ENCODE data around the gene SUGCT.

The SUGCT gene

DNA sequence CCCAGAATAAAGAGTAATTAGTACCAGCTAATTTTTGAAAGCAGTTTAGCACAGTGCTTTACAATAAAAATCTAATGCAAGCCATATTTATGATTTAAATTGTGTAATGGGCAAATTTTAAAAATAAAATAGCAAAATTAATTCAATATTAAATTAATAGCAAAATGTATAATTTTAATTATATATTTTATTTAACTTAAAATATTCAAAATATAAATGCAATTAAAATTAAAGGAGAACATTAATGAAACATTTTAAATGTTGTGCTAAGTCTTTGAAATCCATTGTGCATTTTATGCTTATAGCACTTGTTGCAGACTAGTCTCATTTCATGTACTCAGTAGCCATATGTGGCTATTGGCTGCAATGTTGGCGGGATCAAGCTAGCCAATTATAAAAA, 367.6 kb downstream of the SUGCT start:
- DNase-seq (ENCODE audit: low read depth in 1 of 2, low spot score in 1 of 2) = no peak
- TF ChIP-seq JUND (IDR thresholded peaks at IDR 0.05; ENCODE audit: low read depth) = no peak
- in situ Hi-C loops (cut with HindIII; ENCODE audit: low pct_unique_long_range_greater_than_20kb, low sequenced_read_pairs) = no loop called here

DNA sequence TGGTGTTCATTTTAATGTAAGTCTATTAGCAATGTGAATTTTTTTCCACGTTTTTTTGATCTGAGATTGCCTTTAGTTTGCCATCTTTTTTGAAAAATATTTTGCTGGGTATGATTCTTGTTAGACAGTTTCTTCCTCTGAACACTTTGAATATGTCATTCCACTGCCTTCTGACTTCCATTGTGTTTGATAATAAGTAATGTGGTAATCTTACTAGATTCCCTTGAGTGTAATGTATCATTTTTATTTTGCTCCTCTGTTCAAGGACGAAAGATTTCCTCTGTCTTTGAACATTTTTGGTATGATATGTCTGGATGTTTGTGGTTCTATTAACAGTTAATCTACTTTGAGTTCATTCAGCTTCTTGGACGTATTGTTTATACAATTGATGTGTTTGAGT, 371.4 kb downstream of the SUGCT start:
- in situ Hi-C loops (cut with HindIII; ENCODE audit: low pct_unique_long_range_greater_than_20kb, low sequenced_read_pairs) = no loop called here
- no peak for DNase-seq (ENCODE audit: low read depth in 1 of 2, low spot score in 1 of 2)

DNA sequence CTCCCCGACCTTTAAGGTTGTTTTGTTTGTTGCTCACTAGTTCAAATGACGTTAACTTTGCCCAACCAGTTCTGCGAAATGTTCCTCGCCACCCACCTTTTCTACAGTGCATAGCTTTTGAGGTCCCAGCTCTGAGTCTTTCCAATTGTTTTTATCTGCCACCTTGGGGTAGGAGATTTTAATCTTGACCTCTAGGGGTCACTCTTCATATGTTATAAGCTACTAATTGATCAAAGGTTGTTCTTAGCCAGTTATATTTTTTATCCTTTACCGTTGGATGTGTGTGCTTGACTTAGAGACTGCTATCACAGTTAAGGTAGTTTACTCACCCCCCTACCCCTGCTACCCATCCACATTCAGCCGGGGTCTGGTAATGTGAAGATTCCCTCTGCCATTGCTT, 372.4 kb downstream of the SUGCT start:
- in situ Hi-C loops (cut with HindIII; ENCODE audit: low pct_unique_long_range_greater_than_20kb, low sequenced_read_pairs) = no loop called here
- no peak for TF ChIP-seq JUND (IDR thresholded peaks at IDR 0.05; ENCODE audit: low read depth)
- no peak for DNase-seq (ENCODE audit: low read depth in 1 of 2, low spot score in 1 of 2)

More for the DNA sequence above, 371.4 kb downstream of the SUGCT start:
- no peak for TF ChIP-seq JUND (IDR thresholded peaks at IDR 0.05; ENCODE audit: low read depth)

DNA sequence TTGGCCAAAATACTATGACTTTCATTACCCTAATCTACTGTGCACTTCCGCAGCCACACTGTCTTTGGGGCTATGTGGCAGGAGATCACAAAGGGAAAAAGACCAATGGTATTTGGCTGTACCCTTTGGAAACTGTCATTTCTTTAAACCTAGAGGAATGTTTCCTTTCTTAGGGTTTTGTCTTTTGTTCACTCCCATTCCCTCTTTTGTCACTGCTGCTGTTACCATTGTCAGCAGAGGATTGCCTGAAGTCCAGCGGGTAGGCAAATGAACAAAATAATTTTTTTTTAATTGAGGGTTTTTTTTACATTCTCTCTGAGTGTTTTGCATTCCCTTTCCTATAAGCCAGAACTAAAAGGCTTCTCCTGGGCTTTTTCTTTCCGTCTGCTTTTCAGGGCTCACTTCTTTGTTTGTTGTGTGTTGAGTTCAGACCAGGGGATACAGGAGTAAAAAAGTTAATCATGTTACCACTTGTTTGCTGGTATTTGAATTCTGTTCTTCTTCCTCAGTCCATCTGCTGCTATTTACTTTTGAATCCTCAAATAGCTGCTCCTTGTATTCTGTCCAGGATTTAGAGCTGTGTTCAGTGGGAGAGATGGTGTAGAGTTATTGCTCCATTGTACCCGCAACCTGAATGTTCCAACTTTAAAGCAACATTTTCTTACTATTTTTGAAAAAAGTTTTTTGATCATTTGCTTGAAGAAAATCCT, 374.6 kb downstream of the SUGCT start:
- in situ Hi-C loops (cut with HindIII; ENCODE audit: low pct_unique_long_range_greater_than_20kb, low sequenced_read_pairs) = no loop called here
- TF ChIP-seq JUND (IDR thresholded peaks at IDR 0.05; ENCODE audit: low read depth) = no peak
- DNase-seq (ENCODE audit: low read depth in 1 of 2, low spot score in 1 of 2) = no peak

DNA sequence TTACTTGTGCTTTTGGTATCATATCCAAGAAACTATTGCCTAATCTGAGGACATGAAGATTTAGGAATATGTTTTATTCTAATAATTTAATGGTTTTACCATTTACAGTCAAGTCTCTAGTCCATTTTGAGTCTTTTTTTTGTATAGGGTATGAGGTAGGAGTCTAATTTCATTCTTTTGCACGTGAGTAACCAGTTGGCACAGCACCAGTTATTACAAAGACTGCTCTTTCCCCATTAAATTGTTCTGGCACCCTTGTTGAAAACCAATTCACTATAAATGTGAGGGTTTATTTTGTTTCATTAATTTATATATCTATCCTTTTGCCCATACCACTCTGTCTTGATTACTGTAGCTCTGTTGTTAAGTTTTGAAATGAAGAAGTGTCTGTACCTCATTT, 381.6 kb downstream of the SUGCT start:
- in situ Hi-C loops (cut with HindIII; ENCODE audit: low pct_unique_long_range_greater_than_20kb, low sequenced_read_pairs) = no loop called here

DNA sequence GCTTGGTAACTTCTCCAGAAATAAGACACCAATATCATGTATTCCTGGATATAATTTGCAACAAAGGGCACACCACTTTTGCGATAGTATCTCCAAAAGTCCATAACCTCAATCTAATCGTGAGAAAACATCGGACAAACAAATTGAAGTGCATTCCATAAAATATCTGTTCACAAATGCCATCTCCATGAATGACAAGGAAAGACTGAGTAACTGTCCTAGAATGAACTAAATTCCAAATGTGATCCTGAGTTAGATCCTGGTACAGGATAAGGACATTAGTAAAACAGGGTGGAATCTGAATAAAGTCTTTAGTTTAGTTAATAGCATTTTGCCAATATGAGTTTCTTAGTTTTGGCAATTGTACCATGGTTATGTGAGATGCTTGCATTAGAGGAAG, 384.2 kb downstream of the SUGCT start:
- DNase-seq (ENCODE audit: low read depth in 1 of 2, low spot score in 1 of 2) = no peak
- no peak for TF ChIP-seq JUND (IDR thresholded peaks at IDR 0.05; ENCODE audit: low read depth)
- in situ Hi-C loops (cut with HindIII; ENCODE audit: low pct_unique_long_range_greater_than_20kb, low sequenced_read_pairs) = no loop called here

More for the DNA sequence above, 381.6 kb downstream of the SUGCT start:
- no peak for DNase-seq (ENCODE audit: low read depth in 1 of 2, low spot score in 1 of 2)
- no peak for TF ChIP-seq JUND (IDR thresholded peaks at IDR 0.05; ENCODE audit: low read depth)

DNA sequence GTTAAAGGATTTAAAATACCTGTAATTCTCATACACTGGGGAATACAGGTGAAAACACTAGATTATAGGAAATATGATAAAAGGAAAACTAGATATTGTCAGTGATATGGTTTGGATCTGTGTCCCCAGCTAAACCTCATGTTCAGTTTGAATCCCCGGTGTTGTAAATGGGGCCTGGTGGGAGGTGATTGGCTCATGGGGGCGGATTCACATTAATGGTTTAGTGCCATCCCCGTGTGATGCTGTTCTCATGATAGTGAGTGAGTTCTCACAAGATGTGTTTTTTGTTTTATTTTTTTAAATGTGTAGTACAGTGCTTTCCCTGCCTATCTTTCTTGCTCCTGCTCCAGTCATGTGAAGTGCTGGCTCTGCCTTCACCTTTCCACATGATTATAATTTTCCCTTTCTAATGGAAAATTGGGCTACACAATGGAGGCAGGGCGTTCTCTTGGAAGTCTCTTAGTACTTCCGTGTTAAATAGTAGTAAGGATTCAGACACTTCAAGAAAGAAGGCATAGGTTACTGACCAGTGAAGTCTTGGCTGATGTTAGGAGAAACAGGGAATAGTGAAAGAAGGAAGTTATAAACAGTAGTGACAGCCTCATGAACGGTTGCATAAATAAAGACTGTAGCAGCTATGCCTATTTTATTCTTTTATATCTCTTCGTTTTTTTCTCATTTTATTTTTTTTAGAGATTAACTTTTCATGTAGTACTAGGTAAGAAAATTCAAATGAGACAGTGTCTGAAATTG, 386.4 kb downstream of the SUGCT start:
- TF ChIP-seq JUND (IDR thresholded peaks at IDR 0.05; ENCODE audit: low read depth) = no peak
- in situ Hi-C loops (cut with HindIII; ENCODE audit: low pct_unique_long_range_greater_than_20kb, low sequenced_read_pairs) = no loop called here
- no peak for DNase-seq (ENCODE audit: low read depth in 1 of 2, low spot score in 1 of 2)

DNA sequence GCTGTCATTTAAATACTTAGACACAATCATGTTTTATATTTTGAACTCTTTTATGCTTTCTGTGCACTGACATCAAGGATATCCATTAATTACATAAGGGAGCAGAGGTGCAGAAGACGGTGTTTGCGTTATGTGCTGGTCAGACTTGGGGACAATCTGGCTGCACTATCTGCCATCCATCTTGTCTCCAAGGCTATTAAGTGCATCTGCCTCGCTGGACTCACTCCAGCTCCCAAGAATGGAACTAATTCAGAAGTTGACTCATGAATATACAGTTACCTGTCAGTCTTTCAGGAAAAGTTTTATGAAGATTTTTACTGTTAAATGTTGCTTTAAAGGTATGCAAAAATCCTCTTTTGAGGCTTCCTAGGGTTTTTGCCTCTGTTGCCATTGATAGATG, 391.0 kb downstream of the SUGCT start:
- no peak for TF ChIP-seq JUND (IDR thresholded peaks at IDR 0.05; ENCODE audit: low read depth)
- in situ Hi-C loops (cut with HindIII; ENCODE audit: low pct_unique_long_range_greater_than_20kb, low sequenced_read_pairs) = no loop called here
- no peak for DNase-seq (ENCODE audit: low read depth in 1 of 2, low spot score in 1 of 2)

DNA sequence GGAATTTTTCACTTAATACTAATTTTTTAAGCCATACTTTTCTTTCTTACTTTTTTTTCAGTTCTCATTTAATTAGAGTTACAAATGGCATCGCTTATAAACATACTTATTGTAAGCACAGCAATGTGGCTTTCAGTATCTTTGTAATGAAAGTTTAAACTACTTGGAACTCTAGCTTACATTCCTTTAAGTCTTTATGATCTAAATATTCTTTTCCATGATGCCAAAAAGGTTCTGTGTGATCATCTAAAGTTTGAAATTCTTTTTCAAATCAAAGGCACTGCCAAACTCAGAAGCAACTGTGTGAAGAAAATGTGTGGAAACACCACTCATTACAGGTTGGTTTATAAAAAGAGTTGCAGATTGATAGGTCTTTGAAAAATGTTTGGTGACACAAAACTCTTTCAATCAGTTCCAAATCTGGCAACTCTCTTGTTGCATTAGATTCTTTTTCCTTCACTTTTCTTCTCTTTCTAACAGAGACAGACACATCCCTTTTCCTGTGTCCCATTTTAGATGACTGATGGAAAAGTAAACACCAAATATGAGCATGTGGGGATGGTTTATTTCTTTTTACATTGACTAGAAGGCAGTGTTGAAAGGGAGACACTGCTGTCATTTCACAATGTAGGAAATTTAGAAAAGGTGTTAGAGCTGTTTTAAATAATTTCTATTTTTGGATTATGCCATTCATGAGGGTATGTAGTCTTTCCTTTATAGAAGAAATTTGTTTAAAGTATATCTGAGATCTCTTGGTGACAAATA, 392.3 kb downstream of the SUGCT start:
- TF ChIP-seq JUND (IDR thresholded peaks at IDR 0.05; ENCODE audit: low read depth) = no peak
- no peak for DNase-seq (ENCODE audit: low read depth in 1 of 2, low spot score in 1 of 2)
- in situ Hi-C loops (cut with HindIII; ENCODE audit: low pct_unique_long_range_greater_than_20kb, low sequenced_read_pairs) = no loop called here

DNA sequence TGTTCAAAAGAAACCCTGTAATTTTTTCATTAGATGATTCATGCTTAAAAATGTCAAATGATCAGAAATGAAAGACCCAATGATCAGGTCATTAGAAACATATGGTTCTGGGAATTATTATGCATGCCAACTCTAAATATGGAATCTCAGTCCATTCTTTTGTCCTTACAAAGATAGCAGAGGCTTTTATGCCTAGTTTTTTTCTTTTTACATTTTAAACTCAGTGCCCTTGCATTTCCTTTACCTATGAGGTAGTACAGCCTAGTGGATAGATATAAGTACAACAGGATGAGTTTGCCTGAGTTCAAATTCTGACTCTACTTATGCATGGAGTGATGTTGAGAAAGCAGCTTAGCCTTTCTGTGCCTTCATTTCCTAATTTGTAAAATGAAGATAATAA, 392.9 kb downstream of the SUGCT start:
- in situ Hi-C loops (cut with HindIII; ENCODE audit: low pct_unique_long_range_greater_than_20kb, low sequenced_read_pairs) = no loop called here
- DNase-seq (ENCODE audit: low read depth in 1 of 2, low spot score in 1 of 2) = no peak
- TF ChIP-seq JUND (IDR thresholded peaks at IDR 0.05; ENCODE audit: low read depth) = no peak

DNA sequence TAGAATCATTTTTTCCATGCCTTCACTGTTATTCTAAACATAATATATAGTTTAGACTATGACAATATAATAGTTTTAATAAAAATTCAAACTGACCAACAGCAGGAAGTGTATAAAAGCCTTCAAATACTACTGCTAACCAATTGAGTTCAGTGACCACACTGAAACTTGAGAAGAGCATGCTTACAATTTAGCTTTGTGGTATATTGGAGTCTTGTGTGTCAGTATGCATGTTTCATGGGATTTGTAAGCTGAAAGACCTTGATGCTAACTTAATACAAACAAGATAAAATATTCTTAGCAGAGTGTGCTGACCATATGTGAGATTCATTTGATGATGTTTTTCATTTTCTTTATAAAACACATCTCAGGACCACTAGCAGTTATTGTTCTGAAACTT, 395.5 kb downstream of the SUGCT start:
- no peak for DNase-seq (ENCODE audit: low read depth in 1 of 2, low spot score in 1 of 2)
- in situ Hi-C loops (cut with HindIII; ENCODE audit: low pct_unique_long_range_greater_than_20kb, low sequenced_read_pairs) = no loop called here
- TF ChIP-seq JUND (IDR thresholded peaks at IDR 0.05; ENCODE audit: low read depth) = no peak

DNA sequence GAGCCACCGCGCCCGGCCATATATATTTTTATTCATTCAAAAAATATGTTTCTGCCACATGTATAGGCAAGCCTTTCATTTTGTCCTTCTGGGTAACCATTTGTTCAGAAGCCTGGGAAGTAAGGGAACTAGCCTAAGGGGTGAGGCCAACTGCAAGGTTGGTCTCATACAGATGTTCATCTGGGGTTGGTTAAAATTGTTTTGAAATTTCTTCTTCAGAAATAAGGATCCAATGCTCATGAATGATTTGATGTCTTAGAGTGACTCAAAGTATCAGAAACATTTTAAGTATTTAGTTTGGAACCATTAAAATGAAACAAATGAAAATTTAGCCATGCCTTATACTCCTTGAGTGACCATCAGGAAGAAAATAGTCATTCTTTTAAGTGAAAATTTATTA, 397.2 kb downstream of the SUGCT start:
- DNase-seq (ENCODE audit: low read depth in 1 of 2, low spot score in 1 of 2) = no peak
- no peak for TF ChIP-seq JUND (IDR thresholded peaks at IDR 0.05; ENCODE audit: low read depth)
- in situ Hi-C loops (cut with HindIII; ENCODE audit: low pct_unique_long_range_greater_than_20kb, low sequenced_read_pairs) = no loop called here

DNA sequence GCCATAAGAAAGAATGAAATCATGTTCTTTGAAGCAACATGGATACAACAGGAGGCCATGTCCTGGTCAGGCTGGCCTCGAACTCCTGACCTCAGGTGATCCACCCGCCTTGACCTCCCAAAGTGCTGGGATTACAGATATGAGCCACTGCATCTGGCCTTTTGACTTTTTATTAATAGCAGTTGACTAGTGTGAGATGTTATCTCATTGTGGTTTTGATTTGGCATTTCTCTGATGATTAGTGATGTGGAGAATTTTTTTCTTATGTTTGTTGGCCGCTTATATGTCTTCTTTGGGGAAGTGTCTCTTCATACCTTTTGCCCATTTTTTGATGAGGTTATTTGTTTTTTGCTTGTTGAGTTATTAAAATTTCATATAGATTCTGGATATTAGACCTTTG, 400.9 kb downstream of the SUGCT start:
- no peak for DNase-seq (ENCODE audit: low read depth in 1 of 2, low spot score in 1 of 2)
- in situ Hi-C loops (cut with HindIII; ENCODE audit: low pct_unique_long_range_greater_than_20kb, low sequenced_read_pairs) = no loop called here
- no peak for TF ChIP-seq JUND (IDR thresholded peaks at IDR 0.05; ENCODE audit: low read depth)
